Activated CD8-positive, alpha-beta T cell treated with anti-CD3 and anti-CD28 coated beads, Interleukin-2, amount 10 ng/mL, durations not matched to agents 7 days and 5 days (primary cell): Measurements from ENCODE around the gene DNAH8. TPM values are rescaled to one million over a fixed set of nuclear protein-coding genes. Genes with fewer than 3 reads are reported as not detected.

Experiments
- ATAC-seq: fragments of 150-1000 bp; cut with Tn5 transposase; one replicate; pipeline ENCODE4 v1.10.0; 2021; ENCODE audit warnings: moderate library complexity
- CTCF ChIA-PET: fragments of 350-600 bp; sonication (Branson Sonifier 250); formaldehyde crosslinking; loops from one replicate; lab custom pipeline; 2021; ENCODE audit warnings: antibody characterized with exemption; lab: Charles Lee
- POLR2A ChIA-PET: fragments of 350-600 bp; sonication (Branson Sonifier 250); formaldehyde crosslinking; loops from one replicate; lab custom pipeline; 2021; ENCODE audit warnings: antibody characterized with exemption; lab: Charles Lee
- DNase-seq: peaks from one replicate; pipeline ENCODE4 v3.0.0-alpha.2; 2020
- H3K27ac Mint-ChIP-seq: one replicate; pipeline ENCODE4 v1.8.0; 2021; ENCODE audit warnings: mild to moderate bottlenecking, mixed read lengths
- H3K27me3 Mint-ChIP-seq: one replicate; pipeline ENCODE4 v1.8.0; 2021; ENCODE audit warnings: low read depth, mixed read lengths
- H3K36me3 Mint-ChIP-seq: one replicate; pipeline ENCODE4 v1.8.0; 2021; ENCODE audit warnings: low read depth, mixed read lengths
- H3K4me1 Mint-ChIP-seq: one replicate; pipeline ENCODE4 v1.8.0; 2021; ENCODE audit warnings: low read depth, mixed read lengths
- H3K4me3 Mint-ChIP-seq: one replicate; pipeline ENCODE4 v1.8.0; 2021; ENCODE audit warnings: mild to moderate bottlenecking, mixed read lengths
- H3K9me3 Mint-ChIP-seq: one replicate; pipeline ENCODE4 v1.8.0; 2022; ENCODE audit warnings: mixed read lengths; ENCODE audit not compliant: insufficient read depth
- total RNA-seq, 2 experiments: library from RNA; stranded (reverse); gene quantifications; one replicate each; pipeline ENCODE4 v1.2.3, GENCODE V29; 2021

DNAH8 gene
- total RNA-seq, 2 experiments from 2014 or later, result not detected

- Mint-ChIP-seq H3K9me3 (no peaks in the 10 kb centered on the region), H3K36me3 (no peaks in the 10 kb centered on the region), H3K4me1 (no peaks in the 10 kb centered on the region), H3K4me3 (no peak overlapping the region), H3K27ac (no peak overlapping the region), H3K27me3 (no peaks in the 10 kb centered on the region)
- ATAC-seq (no peak), DNase-seq (no peak)
- ChIA-PET CTCF (no interaction called here), POLR2A (no interaction called here)
These were observed 361.8 kb downstream of the DNAH8 start for GRCh38 chr6:39076623-39077535.

- ChIA-PET POLR2A (interaction anchor here (0.5 kb wide), 1 partner anchor 33 kb away, joined by 3 read pairs; no protein-coding TSS in a partner anchor), CTCF (no interaction called here)
- H3K9me3 Mint-ChIP-seq, result no peaks in the 10 kb centered on the region
- no peaks in the 10 kb centered on the region for H3K27me3 Mint-ChIP-seq
- no peak overlapping the region for H3K27ac Mint-ChIP-seq
- no peaks in the 10 kb centered on the region for H3K36me3 Mint-ChIP-seq
- no peak overlapping the region for H3K4me3 Mint-ChIP-seq
- DNase-seq, result no peak
- H3K4me1 Mint-ChIP-seq, result no peaks in the 10 kb centered on the region
- no peak for ATAC-seq
These were observed 362.9 kb downstream of the DNAH8 start for GRCh38 chr6:39077882-39078594.

- DNase-seq, result no peak
- POLR2A ChIA-PET, result interaction anchor here (0.5 kb wide), 1 partner anchor 34 kb away, joined by 3 read pairs; no protein-coding TSS in a partner anchor
- Mint-ChIP-seq H3K27me3 (peaks cover 2% of the 10 kb centered on the region), H3K9me3 (no peaks in the 10 kb centered on the region), H3K4me3 (no peak overlapping the region), H3K4me1 (no peaks in the 10 kb centered on the region), H3K36me3 (no peaks in the 10 kb centered on the region), H3K27ac (no peak overlapping the region)
- CTCF ChIA-PET, result no interaction called here
- no peak for ATAC-seq
These were observed 363.6 kb downstream of the DNAH8 start for GRCh38 chr6:39078695-39079094.

- no peaks in the 10 kb centered on the region for H3K36me3 Mint-ChIP-seq
- no peak for ATAC-seq
- ChIA-PET CTCF (no interaction called here), POLR2A (no interaction called here)
- H3K27ac Mint-ChIP-seq, result no peak overlapping the region
- H3K4me3 Mint-ChIP-seq, result no peak overlapping the region
- H3K9me3 Mint-ChIP-seq, result no peaks in the 10 kb centered on the region
- DNase-seq, result no peak
- no peaks in the 10 kb centered on the region for H3K4me1 Mint-ChIP-seq
- peaks cover 2% of the 10 kb centered on the region for H3K27me3 Mint-ChIP-seq
These were observed 364.4 kb downstream of the DNAH8 start for GRCh38 chr6:39079197-39080125.

Other genes starting within 250 kb of the DNAH8 start
- gene BTBD9, start 75.4 kb upstream of the DNAH8 start, total RNA-seq, result 10 to 100 TPM in 1 of 2 experiments, 1 to 10 TPM in 1; 9.4 to 12.4 TPM
- 10 to 100 TPM; 68.8 to 69.8 TPM for gene GLO1, start 12.2 kb upstream of the DNAH8 start, total RNA-seq